HG03571 (cell line): ENCODE data around the gene RPP25L.
"Not testable (repeated sequence)": the region's sequence is repeated elsewhere in the genome, so short reads cannot be mapped to it uniquely, and the experiment has no call there.

ENCODE experiments used
- ATAC-seq: cut with Tn5 transposase; IDR thresholded peaks from one replicate; pipeline ENCODE4 v1.9.1; 2021; ENCODE audit not compliant: unreplicated experiment

The RPP25L gene

GRCh38 chr9:34611811-34612787 lies at the start of gene RPP25L:
TSS of gene RPP25L (minus strand) at chr9:34612097. CDS start at chr9:34611296, 801 bp downstream.
- peak; percentile 81 for ATAC-seq

GRCh38 chr9:34659592-34660253 lies 47.8 kb upstream of the RPP25L start:
- ATAC-seq, result no peak

- ATAC-seq, result no peak
Observed at GRCh38 chr9:34658461-34658860, 46.6 kb upstream of the RPP25L start.

GRCh38 chr9:34656992-34657391 lies 45.1 kb upstream of the RPP25L start:
- ATAC-seq, result no peak

GRCh38 chr9:34655394-34655793 lies 43.5 kb upstream of the RPP25L start:
- no peak for ATAC-seq

- ATAC-seq, result no peak
Observed at GRCh38 chr9:34654323-34655051, 42.6 kb upstream of the RPP25L start.

GRCh38 chr9:34653151-34654072 lies 41.5 kb upstream of the RPP25L start:
- ATAC-seq, result no peak

- ATAC-seq, result no peak
Observed at GRCh38 chr9:34652602-34653000, 40.7 kb upstream of the RPP25L start.

- ATAC-seq, result no peak
Observed at GRCh38 chr9:34651876-34652601, 40.1 kb upstream of the RPP25L start, which contains the start of gene IL11RA. TSS of gene IL11RA (plus strand) at chr9:34652185. CDS start at chr9:34655218, 3,033 bp downstream.

- ATAC-seq, result no peak
Observed at GRCh38 chr9:34651321-34651720, 39.4 kb upstream of the RPP25L start.

- no peak for ATAC-seq
Observed at GRCh38 chr9:34650816-34651215, 38.9 kb upstream of the RPP25L start.

GRCh38 chr9:34648673-34649072 lies 36.8 kb upstream of the RPP25L start:
- ATAC-seq, result no peak

GRCh38 chr9:34647651-34648050 lies 35.8 kb upstream of the RPP25L start:
- ATAC-seq, result no peak

GRCh38 chr9:34647084-34647403 lies 35.1 kb upstream of the RPP25L start:
- ATAC-seq, result no peak

GRCh38 chr9:34646211-34647083 lies 34.5 kb upstream of the RPP25L start, which contains the start of gene GALT:
TSS of gene GALT (plus strand) at chr9:34646675. CDS start at chr9:34646705, 30 bp downstream.
- ATAC-seq, result peak; percentile 84

GRCh38 chr9:34644766-34645314 lies 32.9 kb upstream of the RPP25L start:
- no peak for ATAC-seq

GRCh38 chr9:34642679-34643078 lies 30.8 kb upstream of the RPP25L start:
- no peak for ATAC-seq

- ATAC-seq, result not testable (repeated sequence)
Observed at GRCh38 chr9:34639322-34639721, 27.4 kb upstream of the RPP25L start.
